VCaP (cell line): ENCODE measurements around the gene SUPT16H.

Source experiments
- H3K27ac ChIP-seq: fragments of 450-650 bp; 2 replicates; pipeline ENCODE4 v1.5.1; 2017
- TF ChIP-seq, protein P1 (sequence below): fragments of 450-650 bp; conservative IDR thresholded peaks from 2 replicates; pipeline ENCODE4 v1.5.1; 2017; ENCODE audit warnings: mild to moderate bottlenecking, moderate library complexity

SUPT16H gene

GRCh38 chr14:21383848-21384493, at the start of gene SUPT16H:
TSS of gene SUPT16H (minus strand) at chr14:21384019. CDS start at chr14:21383927, 92 bp downstream.
- peak within 1 kb of the TSS; percentile 95 for H3K27ac ChIP-seq
- TF ChIP-seq, protein P1, sequence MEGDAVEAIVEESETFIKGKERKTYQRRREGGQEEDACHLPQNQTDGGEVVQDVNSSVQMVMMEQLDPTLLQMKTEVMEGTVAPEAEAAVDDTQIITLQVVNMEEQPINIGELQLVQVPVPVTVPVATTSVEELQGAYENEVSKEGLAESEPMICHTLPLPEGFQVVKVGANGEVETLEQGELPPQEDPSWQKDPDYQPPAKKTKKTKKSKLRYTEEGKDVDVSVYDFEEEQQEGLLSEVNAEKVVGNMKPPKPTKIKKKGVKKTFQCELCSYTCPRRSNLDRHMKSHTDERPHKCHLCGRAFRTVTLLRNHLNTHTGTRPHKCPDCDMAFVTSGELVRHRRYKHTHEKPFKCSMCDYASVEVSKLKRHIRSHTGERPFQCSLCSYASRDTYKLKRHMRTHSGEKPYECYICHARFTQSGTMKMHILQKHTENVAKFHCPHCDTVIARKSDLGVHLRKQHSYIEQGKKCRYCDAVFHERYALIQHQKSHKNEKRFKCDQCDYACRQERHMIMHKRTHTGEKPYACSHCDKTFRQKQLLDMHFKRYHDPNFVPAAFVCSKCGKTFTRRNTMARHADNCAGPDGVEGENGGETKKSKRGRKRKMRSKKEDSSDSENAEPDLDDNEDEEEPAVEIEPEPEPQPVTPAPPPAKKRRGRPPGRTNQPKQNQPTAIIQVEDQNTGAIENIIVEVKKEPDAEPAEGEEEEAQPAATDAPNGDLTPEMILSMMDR: no peak

GRCh38 chr14:21431126-21431525, 47.3 kb upstream of the SUPT16H start:
- TF ChIP-seq, protein P1: no peak
- no peak overlapping the region for H3K27ac ChIP-seq

DNA sequence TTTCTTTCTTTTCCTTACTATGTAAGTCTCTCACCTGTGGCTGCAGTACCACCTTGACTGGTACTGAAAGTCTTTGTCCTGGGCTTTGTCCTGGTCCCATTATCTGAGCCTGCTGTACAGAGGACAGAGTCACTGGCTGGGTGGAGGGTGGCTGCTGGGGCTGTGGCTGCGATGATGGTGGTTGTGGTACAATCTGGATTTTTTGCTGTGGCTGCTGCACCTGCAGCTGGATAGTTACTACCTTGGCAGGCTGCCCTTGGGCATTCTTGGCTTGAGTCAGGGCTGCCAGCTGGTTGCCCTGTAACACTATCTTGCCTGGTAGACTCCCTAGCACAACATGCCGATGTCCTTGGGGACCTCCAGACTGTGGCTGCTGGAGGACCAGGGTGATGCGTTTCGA, 45.1 kb upstream of the SUPT16H start:
- TF ChIP-seq, protein P1: no peak
- H3K27ac ChIP-seq: no peak overlapping the region

GRCh38 chr14:21426692-21427091, 42.9 kb upstream of the SUPT16H start:
- TF ChIP-seq, protein P1: no peak
- H3K27ac ChIP-seq: no peak overlapping the region

DNA sequence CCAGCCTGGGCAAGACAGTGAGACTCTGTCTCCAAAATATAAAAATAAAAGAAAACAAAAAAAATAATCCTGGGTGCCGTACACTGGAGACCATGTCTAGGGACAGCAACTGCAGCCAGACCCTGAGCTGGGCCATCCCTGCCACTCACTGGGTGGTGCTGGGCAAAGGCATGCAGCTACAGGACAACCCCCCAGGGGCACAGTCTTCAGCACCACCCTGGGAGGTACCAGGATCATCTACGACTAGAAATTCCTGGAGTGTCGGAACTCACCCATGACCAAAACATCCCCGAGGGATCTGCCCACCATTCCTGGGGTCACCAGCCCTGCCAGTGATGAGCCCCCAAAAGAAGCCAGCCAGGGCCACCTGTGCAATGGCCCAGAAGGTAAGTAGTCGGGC, 35.7 kb upstream of the SUPT16H start:
- no peak overlapping the region for H3K27ac ChIP-seq
- TF ChIP-seq, protein P1: no peak

DNA sequence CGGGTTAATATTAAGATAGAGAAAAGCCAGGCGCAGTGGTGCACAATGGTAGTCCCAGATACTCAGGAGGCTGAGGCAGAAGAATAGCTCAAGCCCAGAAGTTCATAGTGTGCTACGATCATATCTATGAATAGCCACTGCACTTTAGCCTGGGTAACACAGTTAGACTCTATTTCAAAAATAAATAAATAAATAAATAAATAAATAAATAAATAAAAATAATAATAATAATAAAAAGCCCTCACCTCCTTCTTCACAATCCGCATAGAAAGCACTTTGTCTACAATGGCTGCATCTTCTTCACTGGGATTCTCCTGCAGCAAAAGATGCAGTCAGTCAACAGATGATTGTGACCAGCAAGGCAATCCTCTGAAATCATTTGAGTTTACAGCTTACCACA, 31.5 kb upstream of the SUPT16H start:
- no peak overlapping the region for H3K27ac ChIP-seq

DNA sequence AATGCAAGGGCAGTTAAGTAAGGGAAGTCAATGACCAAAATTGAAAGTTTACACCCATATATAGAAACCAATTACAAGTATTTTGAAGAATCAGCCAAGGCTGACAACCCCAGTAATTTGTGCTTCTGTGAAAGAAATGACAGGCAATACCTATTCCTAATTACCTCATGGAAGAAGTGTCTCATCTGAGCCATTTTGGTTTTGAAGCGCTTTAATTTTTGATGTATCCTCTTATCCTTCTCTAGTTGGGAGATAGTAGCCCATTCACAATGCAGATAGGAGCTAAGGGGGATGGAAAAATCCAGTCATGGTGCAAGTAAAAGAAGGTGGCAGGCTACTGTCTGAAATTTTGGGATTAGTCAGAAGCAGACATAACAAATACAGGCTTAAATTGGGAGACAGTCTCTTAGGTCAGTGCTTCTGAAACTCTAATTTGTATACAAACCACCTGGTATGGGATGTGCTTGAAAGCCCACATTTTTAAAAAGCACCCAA, 30.4 kb upstream of the SUPT16H start:
- H3K27ac ChIP-seq: no peak overlapping the region
- TF ChIP-seq, protein P1: no peak

More for the DNA sequence above, 31.5 kb upstream of the SUPT16H start:
- TF ChIP-seq, protein P1: no peak
